Vagina (tissue), 2 donors: ENCODE measurements around the gene OVCA2.

Source experiments
- POLR2AphosphoS5 ChIP-seq, 2 donors: sonication (generic); formaldehyde crosslinking; IDR thresholded peaks; one replicate each; pipeline ENCODE4 v1.9.0; 2017; ENCODE audit warnings: antibody characterized with exemption in 2 of 2, mild to moderate bottlenecking in 2 of 2, low read depth in 1 of 2; ENCODE audit not compliant: insufficient read depth in 1 of 2
- TF ChIP-seq, protein P1 (sequence below), 3 experiments: fragments of 450-650 bp in 2 of 3; fragments of 200-600 bp in 1 of 3; sonication (generic) in 1 of 3; IDR thresholded peaks; one replicate each; pipeline ENCODE4 v1.5.1; 2017 to 2019; ENCODE audit warnings: antibody characterized with exemption in 3 of 3, mild to moderate bottlenecking in 2 of 3, moderate library complexity in 2 of 3

DNA sequence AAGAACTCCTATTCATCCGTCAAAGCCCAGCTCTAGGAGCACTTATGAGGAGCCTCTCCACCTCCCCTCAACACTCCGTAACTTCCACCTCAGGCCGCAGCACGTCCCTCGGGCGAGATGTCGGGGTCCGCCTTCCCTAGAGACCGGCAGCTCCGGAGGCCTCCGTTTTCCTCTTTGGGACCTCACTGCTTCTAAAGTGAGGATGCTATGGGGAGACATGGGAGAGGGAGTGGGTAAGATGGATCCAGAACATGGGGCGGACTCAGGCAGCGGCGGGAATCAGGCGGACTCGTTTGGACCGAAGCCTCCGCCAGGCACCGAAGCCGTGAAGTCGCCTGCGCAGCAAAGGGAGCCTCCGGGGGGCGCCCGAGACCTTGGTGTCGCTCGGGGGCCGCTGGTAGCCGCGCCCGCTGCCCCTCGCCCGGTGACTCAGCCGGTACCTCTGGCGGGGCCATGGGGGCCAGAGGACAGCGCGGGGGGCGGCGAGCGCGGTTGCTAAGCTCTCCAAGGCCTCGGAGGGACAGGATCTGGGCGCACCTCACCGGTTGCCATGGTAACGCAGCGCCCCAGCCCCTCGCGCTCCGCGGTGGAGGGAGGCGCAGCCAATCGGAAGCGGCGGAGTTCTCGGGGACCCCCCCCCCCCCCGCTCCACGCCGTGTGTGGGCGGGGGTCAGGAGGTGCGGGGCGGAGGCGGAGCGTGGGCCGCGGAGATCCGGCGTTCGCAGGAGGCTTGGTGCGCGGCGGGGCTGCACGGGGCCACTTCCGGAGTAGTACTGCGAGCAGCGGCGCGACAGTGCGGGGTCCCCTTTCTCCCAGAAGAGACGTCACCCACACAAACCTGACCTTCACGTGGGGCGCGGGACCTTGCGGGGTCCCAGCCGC, 11.8 kb downstream of the OVCA2 start:
- TF ChIP-seq, protein P1, sequence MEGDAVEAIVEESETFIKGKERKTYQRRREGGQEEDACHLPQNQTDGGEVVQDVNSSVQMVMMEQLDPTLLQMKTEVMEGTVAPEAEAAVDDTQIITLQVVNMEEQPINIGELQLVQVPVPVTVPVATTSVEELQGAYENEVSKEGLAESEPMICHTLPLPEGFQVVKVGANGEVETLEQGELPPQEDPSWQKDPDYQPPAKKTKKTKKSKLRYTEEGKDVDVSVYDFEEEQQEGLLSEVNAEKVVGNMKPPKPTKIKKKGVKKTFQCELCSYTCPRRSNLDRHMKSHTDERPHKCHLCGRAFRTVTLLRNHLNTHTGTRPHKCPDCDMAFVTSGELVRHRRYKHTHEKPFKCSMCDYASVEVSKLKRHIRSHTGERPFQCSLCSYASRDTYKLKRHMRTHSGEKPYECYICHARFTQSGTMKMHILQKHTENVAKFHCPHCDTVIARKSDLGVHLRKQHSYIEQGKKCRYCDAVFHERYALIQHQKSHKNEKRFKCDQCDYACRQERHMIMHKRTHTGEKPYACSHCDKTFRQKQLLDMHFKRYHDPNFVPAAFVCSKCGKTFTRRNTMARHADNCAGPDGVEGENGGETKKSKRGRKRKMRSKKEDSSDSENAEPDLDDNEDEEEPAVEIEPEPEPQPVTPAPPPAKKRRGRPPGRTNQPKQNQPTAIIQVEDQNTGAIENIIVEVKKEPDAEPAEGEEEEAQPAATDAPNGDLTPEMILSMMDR (IDR thresholded peaks at IDR 0.05): peak; percentile 57 to 61 (median 58)
- TF ChIP-seq POLR2AphosphoS5 (IDR thresholded peaks at IDR 0.05; ENCODE audit: insufficient read depth in 1 of 2, low read depth in 1 of 2): peak in 1 of 2 donors; percentile 73
